B cell (primary cell): ENCODE measurements around the gene CHORDC1. TPM values are rescaled to one million over a fixed set of nuclear protein-coding genes. Genes with fewer than 3 reads are reported as not detected.

Source experiments
- ATAC-seq: fragments of 200-7000 bp; cut with Tn5 transposase; one replicate; pipeline ENCODE4 v1.10.0; 2021; ENCODE audit warnings: low read depth, mild to moderate bottlenecking, moderate number of reproducible peaks, moderate library complexity
- CTCF ChIA-PET: fragments of 350-600 bp; sonication (Branson Sonifier 250); formaldehyde crosslinking; loops from one replicate; lab custom pipeline; 2021; ENCODE audit warnings: antibody characterized with exemption, inconsistent platforms; lab: Charles Lee
- POLR2A ChIA-PET: fragments of 350-600 bp; sonication (Branson Sonifier 250); formaldehyde crosslinking; loops from one replicate; lab custom pipeline; 2021; ENCODE audit warnings: antibody characterized with exemption; lab: Charles Lee
- DNase-seq: peaks from one replicate; pipeline ENCODE4 v3.0.0; 2013
- H2AFZ ChIP-seq: 2 replicates; pipeline ENCODE4 v1.6.1; 2012; ENCODE audit warnings: mild to moderate bottlenecking, low read depth, low read length; ENCODE audit not compliant: insufficient read depth, poor library complexity, severe bottlenecking
- H3K27ac ChIP-seq, 2 donors: 1 replicate in 1 of 2; 2 replicates in 1 of 2; pipeline ENCODE4 v1.5.1; 2012 to 2013; ENCODE audit warnings: low read length in 2 of 2, mild to moderate bottlenecking in 2 of 2, moderate library complexity in 1 of 2
- H3K27me3 ChIP-seq, 4 experiments: fragments of 200-600 bp in 1 of 4; sonication (generic) in 1 of 4; replicated peaks in 1 of 4; 1 replicate in 2 of 4; 2 replicates in 2 of 4; pipeline versions ENCODE4 v1.6.1 to v1.7.0; 2013 to 2016; ENCODE audit warnings: low read length in 3 of 4, mild to moderate bottlenecking in 2 of 4, mixed read lengths in 1 of 4, moderate library complexity in 1 of 4; ENCODE audit not compliant: insufficient read depth in 4 of 4, control insufficient read depth in 3 of 4; ENCODE audit errors: control extremely low read depth in 1 of 4
- H3K36me3 ChIP-seq, 2 experiments: replicated peaks in 1 of 2; 1 replicate in 1 of 2; 2 replicates in 1 of 2; pipeline versions ENCODE4 v1.6.1 to v1.7.1; 2013; ENCODE audit warnings: low read length in 1 of 2; ENCODE audit not compliant: insufficient read depth in 2 of 2, control insufficient read depth in 1 of 2; ENCODE audit errors: control extremely low read depth in 1 of 2, extremely low read depth in 1 of 2
- H3K4me1 ChIP-seq, 2 donors: fragments of 200-600 bp in 1 of 2; sonication (generic) in 1 of 2; 1 replicate in 1 of 2; 2 replicates in 1 of 2; pipeline versions ENCODE4 v1.5.1 to v1.6.1; 2013 to 2017; ENCODE audit warnings: low read length in 2 of 2; ENCODE audit not compliant: control insufficient read depth in 2 of 2, insufficient read depth in 2 of 2
- H3K4me2 ChIP-seq: replicated peaks from 2 replicates; pipeline ENCODE3; 2012; ENCODE audit warnings: mild to moderate bottlenecking, low read depth, low read length; ENCODE audit not compliant: poor library complexity, severe bottlenecking
- H3K4me3 ChIP-seq, 5 experiments: fragments of 200-600 bp in 1 of 5; sonication (generic) in 1 of 5; 1 replicate in 3 of 5; 2 replicates in 2 of 5; pipeline versions ENCODE4 v1.5.1 to v1.7.0; 2011 to 2016; ENCODE audit warnings: low read length in 4 of 5, mild to moderate bottlenecking in 4 of 5, low read depth in 2 of 5, control low read depth in 1 of 5, moderate library complexity in 1 of 5; ENCODE audit not compliant: insufficient read depth in 1 of 5; ENCODE audit errors: control extremely low read depth in 1 of 5, extremely low read depth in 1 of 5
- H3K79me2 ChIP-seq: fragments of 200-600 bp; sonication (generic); one replicate; pipeline ENCODE4 v1.6.0; 2016; ENCODE audit warnings: low read length; ENCODE audit not compliant: control insufficient read depth, insufficient read depth
- H3K9ac ChIP-seq: fragments of 200-600 bp; sonication (generic); 2 replicates; pipeline ENCODE4 v1.6.1; 2017; ENCODE audit warnings: mild to moderate bottlenecking, low read length, moderate library complexity
- H3K9me3 ChIP-seq, 3 donors: one replicate each; pipeline versions ENCODE4 v1.6.1 to v1.7.1; 2013; ENCODE audit warnings: low read length in 2 of 3; ENCODE audit not compliant: control insufficient read depth in 2 of 3, insufficient read depth in 1 of 3; ENCODE audit errors: control extremely low read depth in 1 of 3
- H4K20me1 ChIP-seq: 2 replicates; pipeline ENCODE4 v1.6.0; 2012; ENCODE audit warnings: mild to moderate bottlenecking, low read length; ENCODE audit not compliant: insufficient read depth, control insufficient read depth, poor library complexity, severe bottlenecking
- H3K27ac Mint-ChIP-seq: one replicate; pipeline ENCODE4 v1.8.0; 2021; ENCODE audit warnings: mixed read lengths
- H3K27me3 Mint-ChIP-seq: one replicate; pipeline ENCODE4 v1.8.0; 2021; ENCODE audit warnings: mixed read lengths
- H3K4me1 Mint-ChIP-seq: one replicate; pipeline ENCODE4 v1.8.0; 2021; ENCODE audit warnings: mixed read lengths
- H3K4me3 Mint-ChIP-seq: one replicate; pipeline ENCODE4 v1.8.0; 2021; ENCODE audit warnings: mixed read lengths
- H3K9me3 Mint-ChIP-seq: one replicate; pipeline ENCODE4 v1.8.0; 2022; ENCODE audit warnings: mixed read lengths; ENCODE audit not compliant: insufficient read depth
- EZH2 ChIP-seq: IDR thresholded peaks from 2 replicates; pipeline ENCODE4 v1.6.1; 2012; ENCODE audit warnings: borderline replicate concordance, low read depth, mild to moderate bottlenecking, moderate library complexity, low read length; ENCODE audit not compliant: insufficient read depth, poor library complexity, severe bottlenecking
- WGBS: methylation state at CpG from one replicate; pipeline ENCODE4 v1.1.5; 2013; ENCODE audit warnings: missing lambda C conversion rate; ENCODE audit not compliant: insufficient coverage; 5-methylcytosine and 5-hydroxymethylcytosine counted together
- intact Hi-C: fragments of 100-400 bp; cut with micrococcal nuclease; formaldehyde crosslinking; loops from one replicate; pipeline ENCODE4 v1.10.0; 2022
- polyA plus RNA-seq: library from polyadenylated mRNA; depleted of rRNA; stranded (reverse); fragments of >200 nt; gene quantifications from 2 replicates; pipeline ENCODE4 v1.2.3, GENCODE V29; 2012
- total RNA-seq, 2 donors: library from RNA; stranded (reverse); fragments of 120-200 nt in 1 of 2; gene quantifications; 1 replicate in 1 of 2; 2 replicates in 1 of 2; pipeline versions ENCODE4 v1.2.3 to v1.2.4, GENCODE V29; 2013 to 2022
- TF ChIP-seq, protein P1 (sequence below): fragments of 200-600 bp; IDR thresholded peaks from one replicate; pipeline ENCODE4 v1.8.0; 2022; ENCODE audit warnings: antibody characterized with exemption, mild to moderate bottlenecking

CHORDC1 gene
- total and polyA plus RNA-seq, 2 donors (not counting 1 experiment from before 2014, with no cell fraction given), result 22.1 to 76.9 TPM

- no peaks in the 10 kb centered on the region for H3K27me3 Mint-ChIP-seq
- Histone ChIP-seq H3K4me1 (no peaks in the 10 kb centered on the region), H3K27me3 (no peaks in the 10 kb centered on the region), H3K4me2 (no peak overlapping the region), H3K9me3 (no peaks in the 10 kb centered on the region), H3K36me3 (peaks cover 21 to 39% of the 10 kb centered on the region in 2 experiments), H3K9ac (no peak overlapping the region), H3K4me3 (no peak overlapping the region), H2AFZ (no peak overlapping the region), H3K27ac (no peak overlapping the region), H3K79me2 (no peaks in the 10 kb centered on the region), H4K20me1 (peaks cover 8% of the 10 kb centered on the region)
- H3K9me3 Mint-ChIP-seq, result no peaks in the 10 kb centered on the region
- WGBS, result no CpG with 5 or more reads among the region's 3 CpGs
- peak; percentile 66 for ATAC-seq
- H3K4me1 Mint-ChIP-seq, result no peaks in the 10 kb centered on the region
- H3K4me3 Mint-ChIP-seq, result no peak overlapping the region
- POLR2A ChIA-PET, result no interaction called here
- CTCF ChIA-PET, result interaction anchor here (0.9 to 2.9 kb wide), 13 partner anchors 9 to 232 kb away, joined by 3 to 20 read pairs (median 4); partner anchors contain the start of gene CHORDC1
- intact Hi-C loops, result loop anchor here (2.0 kb wide), 1 partner anchor 18 kb away; the partner anchor contains the start of gene CHORDC1
- peak; percentile 62 for DNase-seq
- no peak overlapping the region for H3K27ac Mint-ChIP-seq
- TF ChIP-seq, protein P1, sequence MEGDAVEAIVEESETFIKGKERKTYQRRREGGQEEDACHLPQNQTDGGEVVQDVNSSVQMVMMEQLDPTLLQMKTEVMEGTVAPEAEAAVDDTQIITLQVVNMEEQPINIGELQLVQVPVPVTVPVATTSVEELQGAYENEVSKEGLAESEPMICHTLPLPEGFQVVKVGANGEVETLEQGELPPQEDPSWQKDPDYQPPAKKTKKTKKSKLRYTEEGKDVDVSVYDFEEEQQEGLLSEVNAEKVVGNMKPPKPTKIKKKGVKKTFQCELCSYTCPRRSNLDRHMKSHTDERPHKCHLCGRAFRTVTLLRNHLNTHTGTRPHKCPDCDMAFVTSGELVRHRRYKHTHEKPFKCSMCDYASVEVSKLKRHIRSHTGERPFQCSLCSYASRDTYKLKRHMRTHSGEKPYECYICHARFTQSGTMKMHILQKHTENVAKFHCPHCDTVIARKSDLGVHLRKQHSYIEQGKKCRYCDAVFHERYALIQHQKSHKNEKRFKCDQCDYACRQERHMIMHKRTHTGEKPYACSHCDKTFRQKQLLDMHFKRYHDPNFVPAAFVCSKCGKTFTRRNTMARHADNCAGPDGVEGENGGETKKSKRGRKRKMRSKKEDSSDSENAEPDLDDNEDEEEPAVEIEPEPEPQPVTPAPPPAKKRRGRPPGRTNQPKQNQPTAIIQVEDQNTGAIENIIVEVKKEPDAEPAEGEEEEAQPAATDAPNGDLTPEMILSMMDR, result peak; percentile 98
- no peak for TF ChIP-seq EZH2
Measured at GRCh38 chr11:90204832-90205646, 17.8 kb downstream of the CHORDC1 start.

- ATAC-seq, result no peak
- Histone ChIP-seq H3K27me3 (no peaks in the 10 kb centered on the region), H3K79me2 (no peaks in the 10 kb centered on the region), H3K4me2 (no peak overlapping the region), H3K36me3 (peaks cover 16 to 32% of the 10 kb centered on the region in 2 experiments), H4K20me1 (peaks cover 8% of the 10 kb centered on the region), H3K9me3 (no peaks in the 10 kb centered on the region), H3K4me3 (no peak overlapping the region), H2AFZ (no peak overlapping the region), H3K27ac (no peak overlapping the region), H3K9ac (no peak overlapping the region), H3K4me1 (no peaks in the 10 kb centered on the region)
- Mint-ChIP-seq H3K9me3 (no peaks in the 10 kb centered on the region), H3K27ac (no peak overlapping the region), H3K4me1 (no peaks in the 10 kb centered on the region), H3K4me3 (no peak overlapping the region), H3K27me3 (no peaks in the 10 kb centered on the region)
- intact Hi-C loops, result loop anchor here (2.0 kb wide), 1 partner anchor 18 kb away; the partner anchor contains the start of gene CHORDC1
- no peak for DNase-seq
- WGBS, result 84% methylated on average over 4 of the region's 13 CpGs
- TF ChIP-seq, protein P1, result no peak
- no peak for TF ChIP-seq EZH2
- CTCF ChIA-PET, result interaction anchor here (1.0 to 2.9 kb wide), 9 partner anchors 9 to 233 kb away, joined by 3 to 20 read pairs (median 4); partner anchors contain the start of gene CHORDC1
- POLR2A ChIA-PET, result no interaction called here
Measured at GRCh38 chr11:90204407-90204806, 18.4 kb downstream of the CHORDC1 start.
